ENCODE results near the gene LMNTD1.
"Not testable (repeated sequence)": the region's sequence is repeated elsewhere in the genome, so short reads cannot be mapped to it uniquely, and the experiment has no call there.

LMNTD1 gene

GRCh38 chr12:25488956-25489870, 63.9 kb downstream of the LMNTD1 start:
- DNase-seq: not testable (repeated sequence)

GRCh38 chr12:25482625-25483024, 70.5 kb downstream of the LMNTD1 start:
- DNase-seq: no peak

GRCh38 chr12:25480145-25480544, 72.9 kb downstream of the LMNTD1 start:
- DNase-seq: no peak

GRCh38 chr12:25477217-25477616, 75.9 kb downstream of the LMNTD1 start:
- no peak for DNase-seq

GRCh38 chr12:25472453-25472852, 80.6 kb downstream of the LMNTD1 start:
- DNase-seq: no peak

- DNase-seq: no peak
These were observed 83.2 kb downstream of the LMNTD1 start for GRCh38 chr12:25469861-25470260.

GRCh38 chr12:25469368-25469767, 83.7 kb downstream of the LMNTD1 start:
- no peak for DNase-seq

GRCh38 chr12:25463521-25463920, 89.6 kb downstream of the LMNTD1 start:
- no peak for DNase-seq

GRCh38 chr12:25463005-25463404, 90.1 kb downstream of the LMNTD1 start:
- DNase-seq: no peak

GRCh38 chr12:25459541-25459951, 93.5 kb downstream of the LMNTD1 start:
- no peak for DNase-seq

- DNase-seq: no peak
These were observed 95.0 kb downstream of the LMNTD1 start for GRCh38 chr12:25458047-25458552.

- no peak for DNase-seq
These were observed 96.6 kb downstream of the LMNTD1 start for GRCh38 chr12:25456474-25456873.

GRCh38 chr12:25455696-25456095, 97.4 kb downstream of the LMNTD1 start:
- no peak for DNase-seq

GRCh38 chr12:25449007-25449406, 104.1 kb downstream of the LMNTD1 start:
- no peak for DNase-seq

GRCh38 chr12:25447046-25447445, 106.0 kb downstream of the LMNTD1 start:
- DNase-seq: no peak

GRCh38 chr12:25438638-25439037, 114.4 kb downstream of the LMNTD1 start:
- no peak for DNase-seq

- no peak for DNase-seq
These were observed 116.7 kb downstream of the LMNTD1 start for GRCh38 chr12:25436206-25437030.

- no peak for DNase-seq
These were observed 117.7 kb downstream of the LMNTD1 start for GRCh38 chr12:25435431-25435830.

GRCh38 chr12:25434515-25434914, 118.6 kb downstream of the LMNTD1 start:
- no peak for DNase-seq

GRCh38 chr12:25433581-25434325, 119.3 kb downstream of the LMNTD1 start:
- no peak for DNase-seq

- DNase-seq: no peak
These were observed 120.1 kb downstream of the LMNTD1 start for GRCh38 chr12:25433024-25433423.

GRCh38 chr12:25427337-25428249, 125.5 kb downstream of the LMNTD1 start:
- DNase-seq: no peak

Measured in cerebellar nuclear complex (tissue), 1 donor.